CD4-positive, alpha-beta memory T cell (primary cell): ENCODE data around the gene PNO1. TPM values are rescaled to one million over a fixed set of nuclear protein-coding genes. Genes with fewer than 3 reads are reported as not detected.
"Not testable (repeated sequence)": the region's sequence is repeated elsewhere in the genome, so short reads cannot be mapped to it uniquely, and the experiment has no call there.

ENCODE experiments used
- CTCF ChIA-PET: fragments of 350-600 bp; sonication (Branson Sonifier 250); formaldehyde crosslinking; loops from one replicate; lab custom pipeline; 2021; ENCODE audit warnings: inconsistent platforms; ENCODE audit not compliant: partially characterized antibody; lab: Charles Lee
- POLR2A ChIA-PET: fragments of 350-600 bp; sonication (Branson Sonifier 250); formaldehyde crosslinking; loops from one replicate; lab custom pipeline; 2021; ENCODE audit not compliant: partially characterized antibody; lab: Charles Lee
- DNase-seq, 5 donors: peaks; one replicate each; pipeline versions ENCODE4 v3.0.0 to v3.0.0-alpha.2; 2020 to 2022; ENCODE audit warnings: mixed read lengths in 1 of 5
- H3K27ac ChIP-seq: one replicate; pipeline ENCODE4 v1.7.0; 2013; ENCODE audit warnings: low read depth, low read length
- H3K27me3 ChIP-seq: 2 replicates; pipeline ENCODE4 v1.7.0; 2013; ENCODE audit warnings: mild to moderate bottlenecking, low read length, moderate library complexity; ENCODE audit not compliant: insufficient read depth
- H3K36me3 ChIP-seq: 2 replicates; pipeline ENCODE4 v1.7.0; 2013; ENCODE audit warnings: mild to moderate bottlenecking, low read length, moderate library complexity; ENCODE audit not compliant: insufficient read depth
- H3K4me1 ChIP-seq: 2 replicates; pipeline ENCODE4 v1.7.0; 2013; ENCODE audit warnings: mild to moderate bottlenecking, low read length, moderate library complexity; ENCODE audit not compliant: insufficient read depth
- H3K4me3 ChIP-seq, 2 donors: one replicate each; pipeline ENCODE4 v1.7.0; 2013; ENCODE audit warnings: low read length in 2 of 2, mild to moderate bottlenecking in 1 of 2
- H3K9me3 ChIP-seq, 2 donors: one replicate each; pipeline ENCODE4 v1.7.0; 2013; ENCODE audit warnings: low read length in 2 of 2, control low read depth in 1 of 2; ENCODE audit not compliant: control insufficient read depth in 1 of 2
- H3K27ac Mint-ChIP-seq, 7 donors: one replicate each; pipeline ENCODE4 v1.8.0; 2020 to 2021; ENCODE audit warnings: mixed read lengths in 7 of 7, mild to moderate bottlenecking in 6 of 7, inconsistent platforms in 3 of 7, moderate library complexity in 3 of 7
- H3K27me3 Mint-ChIP-seq, 2 donors: one replicate each; pipeline ENCODE4 v1.8.0; 2020 to 2021; ENCODE audit warnings: mixed read lengths in 2 of 2
- H3K36me3 Mint-ChIP-seq, 2 donors: one replicate each; pipeline ENCODE4 v1.8.0; 2020 to 2021; ENCODE audit warnings: mixed read lengths in 2 of 2, inconsistent platforms in 1 of 2, mild to moderate bottlenecking in 1 of 2
- H3K4me1 Mint-ChIP-seq, 4 donors: one replicate each; pipeline ENCODE4 v1.8.0; 2020 to 2021; ENCODE audit warnings: mixed read lengths in 4 of 4, mild to moderate bottlenecking in 1 of 4
- H3K4me3 Mint-ChIP-seq, 8 donors: one replicate each; pipeline ENCODE4 v1.8.0; 2020 to 2021; ENCODE audit warnings: mixed read lengths in 8 of 8, mild to moderate bottlenecking in 7 of 8, moderate library complexity in 6 of 8, inconsistent platforms in 3 of 8
- H3K9me3 Mint-ChIP-seq, 8 donors: one replicate each; pipeline ENCODE4 v1.8.0; 2020 to 2021; ENCODE audit warnings: mixed read lengths in 8 of 8, mild to moderate bottlenecking in 5 of 8, inconsistent platforms in 3 of 8, moderate library complexity in 1 of 8
- intact Hi-C: fragments of 100-400 bp; cut with micrococcal nuclease; formaldehyde crosslinking; loops from one replicate; pipeline ENCODE4 v1.15.1; 2023
- polyA plus RNA-seq, 2 donors: library from polyadenylated mRNA; unstranded; fragments of 300-500 nt; fragmentation: Illumina TruSeq; gene quantifications; one replicate each; pipeline ENCODE4 v1.2.3, GENCODE V29; 2021
- total RNA-seq, 2 experiments: library from RNA; stranded (reverse); gene quantifications; one replicate each; pipeline ENCODE4 v1.2.3, GENCODE V29; 2021

PNO1 gene
- total and polyA plus RNA-seq, 4 experiments from 2014 or later = 8.7 to 26.1 (median 15.1) TPM

GRCh38 chr2:68169308-68169707, 11.6 kb downstream of the PNO1 start:
- Mint-ChIP-seq H3K4me3 (no peak overlapping the region), H3K9me3 (no peaks in the 10 kb centered on the region), H3K27me3 (no peaks in the 10 kb centered on the region), H3K4me1 (peaks cover 12 to 21% (median 15%) of the 10 kb centered on the region in 4 donors), H3K27ac (peak overlapping the region in 1 of 7 donors; percentile 36), H3K36me3 (peaks cover 20 to 41% of the 10 kb centered on the region in 2 donors)
- CTCF ChIA-PET = interaction anchor here (1.4 to 2.7 kb wide), 3 partner anchors 16 to 27 kb away, joined by 4 to 21 read pairs (median 6); no protein-coding TSS in a partner anchor
- Histone ChIP-seq H3K27me3 (no peaks in the 10 kb centered on the region), H3K27ac (no peak overlapping the region), H3K4me3 (no peak overlapping the region), H3K36me3 (peaks cover 12% of the 10 kb centered on the region), H3K9me3 (no peaks in the 10 kb centered on the region), H3K4me1 (no peaks in the 10 kb centered on the region)
- no peak for DNase-seq
- POLR2A ChIA-PET = interaction anchor here (1.0 to 3.0 kb wide), 3 partner anchors 9 to 27 kb away, joined by 4 to 19 read pairs (median 6); partner anchors contain the start of gene PNO1
- intact Hi-C loops = no loop called here

- Mint-ChIP-seq H3K4me3 (no peak overlapping the region), H3K27ac (no peak overlapping the region), H3K27me3 (no peaks in the 10 kb centered on the region), H3K9me3 (no peaks in the 10 kb centered on the region), H3K36me3 (peaks cover 21 to 46% of the 10 kb centered on the region in 2 donors), H3K4me1 (peaks cover 10 to 21% (median 13%) of the 10 kb centered on the region in 4 donors)
- Histone ChIP-seq H3K27ac (no peak overlapping the region), H3K27me3 (no peaks in the 10 kb centered on the region), H3K9me3 (no peaks in the 10 kb centered on the region), H3K4me3 (no peak overlapping the region), H3K4me1 (no peaks in the 10 kb centered on the region), H3K36me3 (peaks cover 13% of the 10 kb centered on the region)
- ChIA-PET CTCF (interaction anchor here (1.9 kb wide), 1 partner anchor 14 kb away, joined by 4 read pairs; the partner anchor contains the start of gene PNO1), POLR2A (interaction anchor here (1.0 kb wide), 1 partner anchor 15 kb away, joined by 3 read pairs; no protein-coding TSS in a partner anchor)
- DNase-seq = no peak
- intact Hi-C loops = no loop called here
Measured at GRCh38 chr2:68171146-68171545, 13.5 kb downstream of the PNO1 start.

GRCh38 chr2:68171684-68172083, 14.0 kb downstream of the PNO1 start:
- Mint-ChIP-seq H3K27me3 (no peaks in the 10 kb centered on the region), H3K27ac (no peak overlapping the region), H3K4me3 (no peak overlapping the region), H3K9me3 (no peaks in the 10 kb centered on the region), H3K36me3 (peaks cover 21 to 41% of the 10 kb centered on the region in 2 donors), H3K4me1 (peaks cover 10 to 21% (median 13%) of the 10 kb centered on the region in 4 donors)
- ChIA-PET CTCF (interaction anchor here (1.9 kb wide), 1 partner anchor 14 kb away, joined by 4 read pairs; the partner anchor contains the start of gene PNO1), POLR2A (no interaction called here)
- no peaks in the 10 kb centered on the region for H3K27me3 ChIP-seq
- no peaks in the 10 kb centered on the region for H3K9me3 ChIP-seq
- intact Hi-C loops = no loop called here
- H3K36me3 ChIP-seq = peaks cover 11% of the 10 kb centered on the region
- H3K27ac ChIP-seq = no peak overlapping the region
- no peak for DNase-seq
- H3K4me3 ChIP-seq = no peak overlapping the region
- H3K4me1 ChIP-seq = no peaks in the 10 kb centered on the region

GRCh38 chr2:68172521-68172920, 14.8 kb downstream of the PNO1 start:
- Histone ChIP-seq H3K27me3 (no peaks in the 10 kb centered on the region), H3K9me3 (no peaks in the 10 kb centered on the region), H3K27ac (no peak overlapping the region), H3K36me3 (peaks cover 9% of the 10 kb centered on the region), H3K4me1 (no peaks in the 10 kb centered on the region), H3K4me3 (no peak overlapping the region)
- H3K9me3 Mint-ChIP-seq = no peaks in the 10 kb centered on the region
- intact Hi-C loops = no loop called here
- H3K27ac Mint-ChIP-seq = peak overlapping the region in 4 of 7 donors; percentile 4 to 81 (median 26)
- POLR2A ChIA-PET = interaction anchor here (0.5 kb wide), 1 partner anchor 24 kb away, joined by 4 read pairs; no protein-coding TSS in a partner anchor
- H3K36me3 Mint-ChIP-seq = peaks cover 16 to 39% of the 10 kb centered on the region in 2 donors
- H3K27me3 Mint-ChIP-seq = no peaks in the 10 kb centered on the region
- no peak for DNase-seq
- CTCF ChIA-PET = no interaction called here
- peaks cover 10 to 20% (median 13%) of the 10 kb centered on the region in 4 donors for H3K4me1 Mint-ChIP-seq
- H3K4me3 Mint-ChIP-seq = no peak overlapping the region

GRCh38 chr2:68172990-68173700, 15.5 kb downstream of the PNO1 start:
- H3K27ac ChIP-seq = no peak overlapping the region
- Mint-ChIP-seq H3K4me1 (peaks cover 6 to 13% (median 11%) of the 10 kb centered on the region in 4 donors), H3K27ac (peak overlapping the region in 3 of 7 donors; percentile 24 to 47 (median 43)), H3K9me3 (no peaks in the 10 kb centered on the region), H3K4me3 (no peak overlapping the region), H3K36me3 (peaks cover 13 to 37% of the 10 kb centered on the region in 2 donors), H3K27me3 (no peaks in the 10 kb centered on the region)
- no peak overlapping the region for H3K4me3 ChIP-seq
- no peaks in the 10 kb centered on the region for H3K27me3 ChIP-seq
- intact Hi-C loops = no loop called here
- no peak for DNase-seq
- no peaks in the 10 kb centered on the region for H3K4me1 ChIP-seq
- no peaks in the 10 kb centered on the region for H3K9me3 ChIP-seq
- POLR2A ChIA-PET = no interaction called here
- CTCF ChIA-PET = no interaction called here
- H3K36me3 ChIP-seq = peaks cover 13% of the 10 kb centered on the region

GRCh38 chr2:68175210-68175609, 17.5 kb downstream of the PNO1 start:
- POLR2A ChIA-PET = interaction anchor here (1.4 to 1.8 kb wide), 2 partner anchors 17 to 78 kb away, joined by 6 read pairs; partner anchors contain the start of gene PNO1
- peaks cover 25% of the 10 kb centered on the region for H3K36me3 ChIP-seq

GRCh38 chr2:68176657-68177056, 19.0 kb downstream of the PNO1 start:
- H3K27ac Mint-ChIP-seq = peak overlapping the region in 1 of 7 donors; percentile 24

More at GRCh38 chr2:68175210-68175609, 17.5 kb downstream of the PNO1 start:
- H3K9me3 ChIP-seq, H3K27ac Mint-ChIP-seq, H3K27me3 ChIP-seq, DNase-seq, H3K27me3 Mint-ChIP-seq, H3K4me3 Mint-ChIP-seq, intact Hi-C loops, H3K4me1 ChIP-seq, H3K27ac ChIP-seq, H3K9me3 Mint-ChIP-seq, H3K4me3 ChIP-seq: not testable (repeated sequence)
- CTCF ChIA-PET = interaction anchor here (0.7 to 2.3 kb wide), 4 partner anchors 10 to 53 kb away, joined by 4 to 17 read pairs (median 4); no protein-coding TSS in a partner anchor
- peaks cover 5 to 16% (median 12%) of the 10 kb centered on the region in 4 donors for H3K4me1 Mint-ChIP-seq
- peaks cover 13 to 46% of the 10 kb centered on the region in 2 donors for H3K36me3 Mint-ChIP-seq

More at GRCh38 chr2:68176657-68177056, 19.0 kb downstream of the PNO1 start:
- H3K27ac ChIP-seq = no peak overlapping the region
- ChIA-PET CTCF (interaction anchor here (1.5 to 2.3 kb wide), 2 partner anchors 8 to 49 kb away, joined by 4 to 17 read pairs; no protein-coding TSS in a partner anchor), POLR2A (no interaction called here)
- H3K4me3 Mint-ChIP-seq = no peak overlapping the region
- H3K27me3 Mint-ChIP-seq = no peaks in the 10 kb centered on the region
- DNase-seq = no peak
- no peaks in the 10 kb centered on the region for H3K9me3 Mint-ChIP-seq
- H3K4me1 Mint-ChIP-seq = peaks cover 8 to 16% (median 13%) of the 10 kb centered on the region in 4 donors
- no peak overlapping the region for H3K4me3 ChIP-seq
- no peaks in the 10 kb centered on the region for H3K27me3 ChIP-seq
- H3K36me3 ChIP-seq = peaks cover 25% of the 10 kb centered on the region
- no peaks in the 10 kb centered on the region for H3K4me1 ChIP-seq
- H3K36me3 Mint-ChIP-seq = peaks cover 13 to 56% of the 10 kb centered on the region in 2 donors
- H3K9me3 ChIP-seq = no peaks in the 10 kb centered on the region
- intact Hi-C loops = no loop called here
